ENCODE measurements around the gene EP400.

EP400 gene

DNA sequence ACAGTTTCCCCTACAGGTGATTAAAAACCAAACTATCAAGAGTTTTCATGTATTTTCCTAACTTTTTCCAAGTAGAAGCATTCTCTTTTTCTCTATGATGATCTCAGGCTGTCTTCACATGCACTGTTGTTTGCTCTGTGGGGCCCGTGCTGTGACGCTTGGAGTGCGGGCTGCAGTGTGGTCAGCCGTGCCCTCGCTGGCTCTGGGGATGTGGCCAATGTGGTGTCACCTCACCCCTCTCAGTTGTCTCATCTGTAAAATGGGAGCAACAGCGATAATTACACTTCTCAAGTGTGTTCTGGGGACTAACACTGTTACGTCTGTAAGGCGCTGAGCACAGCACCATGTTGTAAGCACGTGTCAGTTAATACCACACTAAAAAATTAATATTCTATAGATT is 165.8 kb downstream of the EP400 start:
- no peak for TF ChIP-seq ZNF274 (IDR thresholded peaks at IDR 0.05; ENCODE audit: low read depth, low read length)

GRCh38 chr12:132116709-132117557 is 167.2 kb downstream of the EP400 start:
- no peak for TF ChIP-seq ZNF274 (IDR thresholded peaks at IDR 0.05; ENCODE audit: low read depth, low read length)
- H3K4me3 ChIP-seq (ENCODE audit: low read length), result no peak overlapping the region

More for the DNA sequence above, 165.8 kb downstream of the EP400 start:
- no peak overlapping the region for H3K4me3 ChIP-seq (ENCODE audit: low read length)

DNA sequence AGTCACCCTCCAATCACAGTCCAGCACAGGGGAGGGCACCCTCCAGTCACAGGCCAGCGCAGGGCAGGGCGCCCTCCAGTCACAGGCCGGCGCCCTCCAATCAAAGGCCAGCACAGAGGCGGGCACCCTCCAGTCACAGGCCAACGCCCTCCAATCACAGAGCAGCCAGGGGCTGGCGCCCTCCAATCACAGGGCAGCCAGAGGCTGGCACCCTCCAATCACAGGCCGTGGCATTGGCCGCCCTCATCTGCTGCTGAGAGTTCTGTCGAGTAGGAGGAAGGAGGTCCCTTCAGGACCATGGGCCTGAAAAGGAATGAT is 167.8 kb downstream of the EP400 start:
- no peak overlapping the region for H3K4me3 ChIP-seq (ENCODE audit: low read length)
- TF ChIP-seq ZNF274 (IDR thresholded peaks at IDR 0.05; ENCODE audit: low read depth, low read length), result no peak

GRCh38 chr12:132118876-132119275 is 169.1 kb downstream of the EP400 start:
- no peak for TF ChIP-seq ZNF274 (IDR thresholded peaks at IDR 0.05; ENCODE audit: low read depth, low read length)
- no peak overlapping the region for H3K4me3 ChIP-seq (ENCODE audit: low read length)

DNA sequence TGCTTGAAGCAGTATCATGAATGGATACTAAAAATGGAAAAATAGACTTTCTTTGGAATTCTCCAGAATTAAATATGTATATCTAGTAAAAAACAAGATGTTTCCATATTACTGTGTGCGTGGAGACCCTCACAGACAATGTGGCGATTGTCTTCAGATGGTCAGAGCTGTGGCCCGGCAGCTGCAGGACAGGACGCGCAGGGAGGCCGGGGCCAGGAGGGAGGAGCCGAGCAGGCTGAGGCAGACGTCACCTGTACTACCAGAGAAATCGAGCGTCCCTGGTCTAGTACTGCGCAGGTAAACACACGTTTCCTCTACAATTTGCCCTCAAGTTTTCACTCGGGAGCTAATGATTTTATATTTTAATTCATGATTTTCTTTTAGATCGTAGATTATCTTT is 171.5 kb downstream of the EP400 start:
- H3K4me3 ChIP-seq (ENCODE audit: low read length), result no peak overlapping the region
- no peak for TF ChIP-seq ZNF274 (IDR thresholded peaks at IDR 0.05; ENCODE audit: low read depth, low read length)

GRCh38 chr12:132123970-132124765 is 174.4 kb downstream of the EP400 start:
- H3K4me3 ChIP-seq (ENCODE audit: low read length), result no peak overlapping the region
- no peak for TF ChIP-seq ZNF274 (IDR thresholded peaks at IDR 0.05; ENCODE audit: low read depth, low read length)

- no peak overlapping the region for H3K4me3 ChIP-seq (ENCODE audit: low read length)
- TF ChIP-seq ZNF274 (IDR thresholded peaks at IDR 0.05; ENCODE audit: low read depth, low read length), result no peak
Observed at GRCh38 chr12:132124766-132125425, 175.2 kb downstream of the EP400 start.

- H3K4me3 ChIP-seq (ENCODE audit: low read length), result no peak overlapping the region
- no peak for TF ChIP-seq ZNF274 (IDR thresholded peaks at IDR 0.05; ENCODE audit: low read depth, low read length)
Observed at GRCh38 chr12:132125736-132126135, 176.0 kb downstream of the EP400 start.

- H3K4me3 ChIP-seq (ENCODE audit: low read length), result no peak overlapping the region
- TF ChIP-seq ZNF274 (IDR thresholded peaks at IDR 0.05; ENCODE audit: low read depth, low read length), result no peak
Observed at GRCh38 chr12:132127041-132127440, 177.3 kb downstream of the EP400 start.

DNA sequence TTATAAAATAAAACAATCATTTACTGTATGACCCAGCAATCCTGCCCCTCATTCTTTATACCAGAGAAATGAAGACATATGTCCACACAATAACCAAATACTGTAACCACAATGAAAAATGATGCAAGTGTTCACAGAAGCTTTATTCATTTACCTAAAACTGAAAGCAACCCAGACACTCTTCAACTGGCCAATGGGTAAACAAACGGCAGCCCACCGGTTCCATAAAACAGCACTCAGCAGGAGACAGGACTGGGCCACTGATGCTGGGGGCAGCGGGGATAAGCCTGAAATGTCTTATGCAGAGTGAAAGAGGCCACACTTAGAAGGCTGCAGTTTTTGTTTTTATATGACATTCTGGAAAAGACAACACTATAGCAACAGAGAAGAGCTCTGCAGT is 179.3 kb downstream of the EP400 start:
- TF ChIP-seq ZNF274 (IDR thresholded peaks at IDR 0.05; ENCODE audit: low read depth, low read length), result no peak
- no peak overlapping the region for H3K4me3 ChIP-seq (ENCODE audit: low read length)

GRCh38 chr12:132130690-132131089 is 180.9 kb downstream of the EP400 start:
- no peak for TF ChIP-seq ZNF274 (IDR thresholded peaks at IDR 0.05; ENCODE audit: low read depth, low read length)

More at GRCh38 chr12:132130690-132131089, 180.9 kb downstream of the EP400 start:
- no peak overlapping the region for H3K4me3 ChIP-seq (ENCODE audit: low read length)

Measured in GM08714 (cell line).